22Rv1 (cell line): ENCODE results near the gene MBP.

Experiments used
- ZFX ChIP-seq: fragments of 450-650 bp; IDR thresholded peaks from 2 replicates; pipeline ENCODE4 v1.6.1; 2017; ENCODE audit warnings: antibody characterized with exemption, borderline replicate concordance
- TF ChIP-seq, protein P1 (sequence below): fragments of 450-650 bp; IDR thresholded peaks from 2 replicates; pipeline ENCODE4 v1.5.1; 2017; ENCODE audit warnings: mild to moderate bottlenecking

DNA sequence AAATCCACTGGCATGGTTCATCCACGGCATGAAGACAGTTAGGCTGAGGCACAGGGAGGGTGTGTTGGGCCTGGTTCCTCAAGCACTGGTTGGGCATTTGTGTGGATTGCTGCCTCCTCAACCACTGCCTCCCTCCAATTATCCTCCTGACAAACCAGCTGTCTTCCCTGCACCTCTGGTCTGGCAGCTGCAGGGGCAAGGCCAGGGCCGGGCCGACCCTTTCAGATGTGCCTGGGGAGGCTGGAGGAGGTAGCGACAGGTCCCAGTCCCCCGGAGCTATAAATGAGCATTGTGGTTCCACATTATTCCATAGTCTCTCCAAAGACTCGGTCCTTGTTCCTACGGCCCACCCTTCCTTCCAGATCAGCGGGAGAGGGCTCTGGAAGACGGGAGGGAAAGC, 86.2 kb downstream of the MBP start:
- TF ChIP-seq, protein P1, sequence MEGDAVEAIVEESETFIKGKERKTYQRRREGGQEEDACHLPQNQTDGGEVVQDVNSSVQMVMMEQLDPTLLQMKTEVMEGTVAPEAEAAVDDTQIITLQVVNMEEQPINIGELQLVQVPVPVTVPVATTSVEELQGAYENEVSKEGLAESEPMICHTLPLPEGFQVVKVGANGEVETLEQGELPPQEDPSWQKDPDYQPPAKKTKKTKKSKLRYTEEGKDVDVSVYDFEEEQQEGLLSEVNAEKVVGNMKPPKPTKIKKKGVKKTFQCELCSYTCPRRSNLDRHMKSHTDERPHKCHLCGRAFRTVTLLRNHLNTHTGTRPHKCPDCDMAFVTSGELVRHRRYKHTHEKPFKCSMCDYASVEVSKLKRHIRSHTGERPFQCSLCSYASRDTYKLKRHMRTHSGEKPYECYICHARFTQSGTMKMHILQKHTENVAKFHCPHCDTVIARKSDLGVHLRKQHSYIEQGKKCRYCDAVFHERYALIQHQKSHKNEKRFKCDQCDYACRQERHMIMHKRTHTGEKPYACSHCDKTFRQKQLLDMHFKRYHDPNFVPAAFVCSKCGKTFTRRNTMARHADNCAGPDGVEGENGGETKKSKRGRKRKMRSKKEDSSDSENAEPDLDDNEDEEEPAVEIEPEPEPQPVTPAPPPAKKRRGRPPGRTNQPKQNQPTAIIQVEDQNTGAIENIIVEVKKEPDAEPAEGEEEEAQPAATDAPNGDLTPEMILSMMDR: no peak
- no peak for TF ChIP-seq ZFX
